Transverse colon (tissue), 3 donors: ENCODE results near the gene SLC17A9.

Experiments
- EP300 ChIP-seq: sonication (generic); formaldehyde crosslinking; IDR thresholded peaks from one replicate; pipeline ENCODE4 v1.6.1; 2017; ENCODE audit warnings: antibody characterized with exemption, low read depth
- TF ChIP-seq, protein P1 (sequence below), 5 experiments: fragments of 200-600 bp in 3 of 5; fragments of 450-650 bp in 2 of 5; sonication (generic) in 3 of 5; IDR thresholded peaks; 1 replicate in 2 of 5; 2 replicates in 3 of 5; pipeline ENCODE4 v1.5.1; 2016 to 2017; ENCODE audit warnings: antibody characterized with exemption in 5 of 5, inconsistent platforms in 3 of 5, mild to moderate bottlenecking in 2 of 5, moderate library complexity in 1 of 5

DNA sequence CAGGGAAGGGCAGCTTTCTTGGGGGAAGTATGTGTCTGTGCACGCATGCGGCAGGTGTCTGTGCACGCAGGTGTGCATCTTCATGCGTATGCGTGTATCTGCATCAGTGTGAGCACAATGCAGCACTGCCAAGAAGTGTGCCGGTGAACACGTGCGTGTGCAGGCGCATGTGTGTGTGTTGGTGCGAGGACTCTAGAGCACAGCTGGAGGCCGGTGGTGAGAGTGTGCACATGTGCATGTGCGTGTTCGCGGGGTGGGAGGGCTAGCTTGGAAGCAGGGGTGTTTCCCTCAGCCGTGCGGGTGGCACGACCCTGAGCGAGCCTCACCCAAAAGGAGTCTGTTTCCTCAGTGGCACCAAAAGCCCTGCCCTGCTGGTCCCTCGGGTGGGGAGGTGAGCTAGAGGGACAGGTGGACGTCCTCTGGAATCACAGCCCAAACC is 7.5 kb downstream of the SLC17A9 start:
- TF ChIP-seq, protein P1, sequence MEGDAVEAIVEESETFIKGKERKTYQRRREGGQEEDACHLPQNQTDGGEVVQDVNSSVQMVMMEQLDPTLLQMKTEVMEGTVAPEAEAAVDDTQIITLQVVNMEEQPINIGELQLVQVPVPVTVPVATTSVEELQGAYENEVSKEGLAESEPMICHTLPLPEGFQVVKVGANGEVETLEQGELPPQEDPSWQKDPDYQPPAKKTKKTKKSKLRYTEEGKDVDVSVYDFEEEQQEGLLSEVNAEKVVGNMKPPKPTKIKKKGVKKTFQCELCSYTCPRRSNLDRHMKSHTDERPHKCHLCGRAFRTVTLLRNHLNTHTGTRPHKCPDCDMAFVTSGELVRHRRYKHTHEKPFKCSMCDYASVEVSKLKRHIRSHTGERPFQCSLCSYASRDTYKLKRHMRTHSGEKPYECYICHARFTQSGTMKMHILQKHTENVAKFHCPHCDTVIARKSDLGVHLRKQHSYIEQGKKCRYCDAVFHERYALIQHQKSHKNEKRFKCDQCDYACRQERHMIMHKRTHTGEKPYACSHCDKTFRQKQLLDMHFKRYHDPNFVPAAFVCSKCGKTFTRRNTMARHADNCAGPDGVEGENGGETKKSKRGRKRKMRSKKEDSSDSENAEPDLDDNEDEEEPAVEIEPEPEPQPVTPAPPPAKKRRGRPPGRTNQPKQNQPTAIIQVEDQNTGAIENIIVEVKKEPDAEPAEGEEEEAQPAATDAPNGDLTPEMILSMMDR (IDR thresholded peaks at IDR 0.05): no peak
- TF ChIP-seq EP300: no peak
